PC-3 (cell line): ENCODE results near the gene TCF12. TPM values are rescaled to one million over a fixed set of nuclear protein-coding genes. Genes with fewer than 3 reads are reported as not detected.

Source experiments
- ATAC-seq: fragments of 200-7000 bp; cut with Tn5 transposase; 2 replicates; pipeline ENCODE4 v1.9.1; 2020; ENCODE audit warnings: mild to moderate bottlenecking, moderate library complexity
- BruUV-seq: library from RNA; stranded (reverse); fragments of 400-500 nt; replicated peaks from 2 replicates; lab custom pipeline; 2021; lab: Mats Ljungman, UMichigan
- CTCF ChIA-PET: fragments of 300-600 bp; sonication (Branson Sonifier 250); formaldehyde crosslinking; loops from one replicate; lab custom pipeline; 2022; ENCODE audit warnings: antibody characterized with exemption; lab: Charles Lee
- POLR2A ChIA-PET: fragments of 300-600 bp; sonication (Branson Sonifier 250); formaldehyde crosslinking; loops from one replicate; lab custom pipeline; 2022; ENCODE audit warnings: antibody characterized with exemption; ENCODE audit not compliant: unreplicated experiment; lab: Charles Lee
- DNase-seq: peaks from one replicate; pipeline ENCODE4 v3.0.0-alpha.2; 2015
- H2AFZ ChIP-seq: fragments of 300-600 bp; sonication (generic); 2 replicates; pipeline ENCODE4 v1.6.0; 2016; ENCODE audit warnings: antibody characterized with exemption, low read length
- H3F3A ChIP-seq: fragments of 300-600 bp; sonication (generic); one replicate; pipeline ENCODE4 v1.6.0; 2017; ENCODE audit warnings: antibody characterized with exemption, low read length, control low read depth, mild to moderate bottlenecking; ENCODE audit not compliant: unreplicated experiment
- H3K27ac ChIP-seq: fragments of 300-600 bp; sonication (generic); 2 replicates; pipeline ENCODE4 v1.5.1; 2016; ENCODE audit warnings: mild to moderate bottlenecking, low read length
- H3K27me3 ChIP-seq: fragments of 300-600 bp; sonication (generic); 2 replicates; pipeline ENCODE4 v1.6.1; 2016; ENCODE audit warnings: low read length, mixed read lengths
- H3K36me3 ChIP-seq: fragments of 300-600 bp; sonication (generic); 2 replicates; pipeline ENCODE4 v1.6.1; 2016; ENCODE audit warnings: low read depth, mixed run types, low read length, mixed read lengths
- H3K4me1 ChIP-seq: fragments of 300-600 bp; sonication (generic); 2 replicates; pipeline ENCODE4 v1.5.1; 2016; ENCODE audit warnings: low read length; ENCODE audit not compliant: insufficient read depth
- H3K4me2 ChIP-seq: fragments of 300-600 bp; sonication (generic); 2 replicates; pipeline ENCODE4 v1.6.0; 2016; ENCODE audit warnings: low read length
- H3K4me3 ChIP-seq: fragments of 300-600 bp; sonication (generic); 2 replicates; pipeline ENCODE4 v1.5.1; 2016; ENCODE audit warnings: mild to moderate bottlenecking, low read length, mixed read lengths
- H3K79me2 ChIP-seq: fragments of 300-600 bp; sonication (generic); 2 replicates; pipeline ENCODE4 v1.6.1; 2017; ENCODE audit warnings: low read length, mixed read lengths
- H3K9ac ChIP-seq: fragments of 300-600 bp; sonication (generic); 2 replicates; pipeline ENCODE4 v1.6.0; 2016; ENCODE audit warnings: mild to moderate bottlenecking, low read length
- H3K9me2 ChIP-seq: fragments of 300-600 bp; sonication (generic); replicated peaks from 2 replicates; pipeline ENCODE4 v1.6.1; 2016; ENCODE audit warnings: mixed run types, low read length, mixed read lengths
- H3K9me3 ChIP-seq: fragments of 300-600 bp; sonication (generic); 2 replicates; pipeline ENCODE4 v1.6.1; 2016; ENCODE audit warnings: low read length, mixed read lengths
- H4K20me1 ChIP-seq: fragments of 300-600 bp; sonication (generic); 2 replicates; pipeline ENCODE4 v1.6.1; 2016; ENCODE audit warnings: low read length, mixed read lengths
- CTCF ChIP-seq: fragments of 300-600 bp; sonication (generic); conservative IDR thresholded peaks from 2 replicates; pipeline ENCODE4 v1.5.1; 2017; ENCODE audit warnings: antibody characterized with exemption, low read depth, mild to moderate bottlenecking, low read length
- EZH2 ChIP-seq: fragments of 300-600 bp; sonication (generic); IDR thresholded peaks from one replicate; pipeline ENCODE4 v1.6.1; 2017; ENCODE audit warnings: antibody characterized with exemption, mild to moderate bottlenecking, low read length; ENCODE audit not compliant: unreplicated experiment
- EZH2phosphoT487 ChIP-seq: fragments of 300-600 bp; sonication (generic); IDR thresholded peaks from 2 replicates; pipeline ENCODE4 v1.6.1; 2018; ENCODE audit warnings: mild to moderate bottlenecking, antibody characterized with exemption, low read length, borderline replicate concordance
- intact Hi-C: fragments of 100-400 bp; cut with micrococcal nuclease; formaldehyde crosslinking; loops from 2 replicates; pipeline ENCODE4 v1.9.0; 2023
- total RNA-seq: library from RNA; depleted of rRNA; stranded (reverse); fragments of >200 nt; gene quantifications from 2 replicates; pipeline ENCODE4 v1.2.3, GENCODE V29; 2014

TCF12 gene
- total RNA-seq, 1 experiment from 2014 or later, result 103 TPM

- intact Hi-C loops, result no loop called here
- no TSS peak for BruUV-seq
- no peak for DNase-seq
These were observed 338.5 kb downstream of the TCF12 start for GRCh38 chr15:57256939-57257338.

GRCh38 chr15:57259568-57260040, 341.2 kb downstream of the TCF12 start:
- Histone ChIP-seq H3K9ac (no peak overlapping the region), H4K20me1 (no peaks in the 10 kb centered on the region), H3K4me3 (no peak overlapping the region), H3K4me2 (no peak overlapping the region), H3K9me3 (no peaks in the 10 kb centered on the region), H3K27me3 (no peaks in the 10 kb centered on the region), H3K36me3 (no peaks in the 10 kb centered on the region; the same call in 1 of the 2 replicates), H3F3A (no peaks in the 10 kb centered on the region), H3K4me1 (no peaks in the 10 kb centered on the region), H3K27ac (no peak overlapping the region), H2AFZ (no peak overlapping the region), H3K9me2 (no peaks in the 10 kb centered on the region), H3K79me2 (no peaks in the 10 kb centered on the region)
- ChIA-PET CTCF (no interaction called here), POLR2A (no interaction called here)
- TF ChIP-seq EZH2 (no peak), EZH2phosphoT487 (no peak), CTCF (no peak)
- DNase-seq (no peak), ATAC-seq (no peak)
- no TSS peak for BruUV-seq
- intact Hi-C loops, result no loop called here

More at GRCh38 chr15:57256939-57257338, 338.5 kb downstream of the TCF12 start:
- Histone ChIP-seq H3K9ac (no peak overlapping the region), H3K9me2 (no peaks in the 10 kb centered on the region), H3K4me1 (no peaks in the 10 kb centered on the region), H3K27me3 (no peaks in the 10 kb centered on the region), H2AFZ (no peak overlapping the region), H3K27ac (no peak overlapping the region), H3K4me3 (no peak overlapping the region), H3K79me2 (no peaks in the 10 kb centered on the region), H3K4me2 (no peak overlapping the region), H3K36me3 (no peaks in the 10 kb centered on the region), H3F3A (no peaks in the 10 kb centered on the region), H4K20me1 (no peaks in the 10 kb centered on the region), H3K9me3 (no peaks in the 10 kb centered on the region)
- TF ChIP-seq EZH2 (no peak), CTCF (no peak), EZH2phosphoT487 (no peak)
- POLR2A ChIA-PET, result no interaction called here
- no peak for ATAC-seq
- CTCF ChIA-PET, result no interaction called here

- no peaks in the 10 kb centered on the region; the same call in 1 of the 2 replicates for H3K36me3 ChIP-seq
- no peak overlapping the region for H2AFZ ChIP-seq
- no peaks in the 10 kb centered on the region for H3K4me1 ChIP-seq
- CTCF ChIA-PET, result interaction anchor here (0.6 kb wide), 1 partner anchor 261 kb away, joined by 3 read pairs; no protein-coding TSS in a partner anchor
- POLR2A ChIA-PET, result no interaction called here
- H3K27ac ChIP-seq, result no peak overlapping the region
- no peak overlapping the region for H3K4me2 ChIP-seq
- H3K4me3 ChIP-seq, result no peak overlapping the region
- H3K27me3 ChIP-seq, result no peaks in the 10 kb centered on the region
- H3K79me2 ChIP-seq, result no peaks in the 10 kb centered on the region
- H3K9ac ChIP-seq, result no peak overlapping the region
- H4K20me1 ChIP-seq, result no peaks in the 10 kb centered on the region
- no TSS peak for BruUV-seq
- TF ChIP-seq EZH2 (no peak), CTCF (no peak), EZH2phosphoT487 (no peak)
- H3K9me2 ChIP-seq, result no peaks in the 10 kb centered on the region
- intact Hi-C loops, result no loop called here
- no peak for ATAC-seq
- DNase-seq, result no peak
- H3F3A ChIP-seq, result no peaks in the 10 kb centered on the region
- H3K9me3 ChIP-seq, result no peaks in the 10 kb centered on the region
These were observed 345.1 kb downstream of the TCF12 start for GRCh38 chr15:57263520-57263919.
